Measurements from ENCODE around the gene LGALS16.

- TF ChIP-seq CTCF (conservative IDR thresholded peaks at IDR 0.05 in 1 of 2, IDR thresholded peaks at IDR 0.05 in 1 of 2; ENCODE audit: low read depth in 1 of 2, low read length in 2 of 2) = no peak
- TF ChIP-seq EZH2 (IDR thresholded peaks at IDR 0.05; ENCODE audit: low read length, missing control alignments) = no peak
Measured at GRCh38 chr19:39637891-39638290, 17.8 kb upstream of the LGALS16 start.

Data from fibroblast of lung (primary cell).